NCI-H345 treated with DMSO at 0.1 percent for 48 hours (cell line): ENCODE results near the gene NFATC4.
"Not testable (repeated sequence)": the region's sequence is repeated elsewhere in the genome, so short reads cannot be mapped to it uniquely, and the experiment has no call there.

Source experiments
- DNase-seq: peaks from one replicate; lab custom pipeline; 2025; ENCODE audit not compliant: unreplicated experiment; lab: John Stamatoyannopoulos, UW

Gene NFATC4

DNA sequence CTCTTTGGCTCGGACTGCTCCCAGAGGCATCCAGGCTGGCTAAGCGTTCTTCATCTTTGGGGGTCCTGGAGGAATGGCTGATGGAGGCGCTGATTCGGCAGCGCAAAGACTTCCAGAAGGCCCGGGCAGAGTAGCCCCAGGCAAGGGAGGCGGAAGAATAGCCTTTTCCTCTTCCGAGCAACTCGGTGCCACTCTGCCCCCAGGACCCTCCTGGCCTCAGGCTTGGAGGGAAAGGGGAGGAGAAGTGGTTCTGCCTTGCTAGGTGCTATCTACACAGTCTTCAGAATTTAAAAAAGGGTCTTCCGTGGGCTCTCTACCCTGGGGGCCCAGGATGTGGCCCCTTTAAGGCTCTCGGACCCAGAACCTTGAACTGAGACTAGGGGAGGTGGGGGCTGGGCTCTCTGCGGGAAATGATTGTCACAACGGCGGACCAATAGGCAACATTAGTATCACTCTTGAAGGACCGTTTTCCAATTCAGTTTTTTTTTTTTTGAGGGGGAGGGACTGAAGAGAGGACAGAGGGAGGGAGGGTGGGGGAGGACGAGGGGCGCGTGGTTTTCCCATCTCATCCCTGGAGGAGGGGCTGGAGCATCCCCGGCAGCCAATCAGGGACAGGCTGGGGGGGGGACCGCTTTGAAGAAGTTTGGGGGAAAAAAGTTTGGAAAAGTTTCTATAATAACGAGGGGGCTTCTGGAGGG is at the start of gene NFATC4:
NFATC4 (plus strand) TSS at position 671 of the 698 bp plus-strand sequence. CDS start 157 bp downstream, outside the sequence.
- peak; percentile 53 for DNase-seq

DNA sequence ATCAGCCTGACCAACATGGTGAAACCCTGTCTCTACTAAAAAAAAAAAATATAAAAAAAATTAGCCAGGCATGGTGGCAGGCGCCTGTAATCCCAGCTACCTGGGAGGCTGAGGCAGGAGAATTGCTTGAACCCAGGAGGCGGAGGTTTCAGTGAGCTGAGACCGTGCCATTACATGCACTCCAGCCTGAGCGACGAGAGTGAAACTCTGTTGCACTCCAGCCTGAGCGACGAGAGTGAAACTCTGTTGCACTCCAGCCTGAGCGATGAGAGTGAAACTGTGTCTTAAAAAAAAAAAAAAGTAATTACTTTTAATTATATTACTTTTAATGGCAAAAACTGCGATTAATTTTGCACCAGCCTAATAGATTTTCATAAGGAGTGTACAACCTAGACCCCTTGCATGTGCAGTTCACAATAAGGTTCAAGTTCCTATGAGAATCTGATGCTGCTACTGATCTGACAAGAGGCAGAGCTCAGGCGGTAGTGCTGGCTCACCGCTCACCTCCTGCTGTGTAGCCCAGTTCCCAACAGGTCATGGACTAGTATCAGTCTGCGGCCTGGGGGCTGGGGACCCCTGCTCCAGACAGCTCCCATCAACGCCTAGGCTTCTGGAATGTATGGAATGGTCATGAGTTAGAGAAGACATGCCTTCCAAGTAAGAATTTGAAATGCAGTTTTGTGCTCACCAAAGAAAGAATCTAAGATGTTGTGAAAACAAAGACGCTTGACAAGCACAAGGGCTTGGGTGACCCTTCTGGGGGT is 46.6 kb upstream of the NFATC4 start:
- DNase-seq, result no peak

DNA sequence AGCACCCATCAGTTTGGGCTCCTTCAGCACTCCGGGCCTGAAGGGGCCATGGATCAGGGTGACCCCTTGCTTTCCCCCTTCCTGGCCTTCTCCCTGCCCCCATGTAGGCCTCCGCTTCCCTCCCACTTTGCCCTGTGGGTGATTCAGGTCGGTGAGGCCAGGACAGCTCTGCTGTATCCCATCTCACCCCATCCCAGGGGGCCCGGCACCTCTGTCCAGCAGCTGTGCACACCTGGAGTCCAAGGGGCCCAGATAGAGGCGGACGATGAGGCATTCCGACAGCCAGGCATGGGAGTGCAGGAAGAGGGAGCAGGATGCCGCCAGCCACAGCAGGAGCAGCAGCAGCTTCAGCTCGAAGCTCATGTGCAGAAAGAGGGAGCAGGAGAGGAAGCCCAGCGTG is 45.3 kb upstream of the NFATC4 start:
- no peak for DNase-seq

DNA sequence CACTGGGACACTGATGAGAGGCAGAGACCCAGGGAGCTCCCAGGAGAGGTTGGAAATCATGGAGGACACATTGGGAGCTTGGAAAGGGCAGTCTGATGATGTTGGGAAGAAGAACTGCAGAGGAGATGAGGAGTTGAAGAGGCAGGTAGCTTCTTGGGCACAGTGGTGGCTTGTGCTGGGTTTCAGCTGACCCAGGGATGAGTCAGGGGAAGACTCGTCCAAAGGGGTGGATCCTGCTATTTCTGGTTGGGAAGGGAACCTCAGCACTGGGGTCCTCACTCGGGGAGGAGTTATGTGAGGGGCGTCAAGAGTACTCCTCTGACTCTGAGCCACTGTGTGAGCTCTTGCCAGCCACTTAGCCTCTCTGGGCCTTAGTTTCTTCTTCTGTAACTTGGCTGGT is 44.6 kb upstream of the NFATC4 start:
- no peak for DNase-seq

DNA sequence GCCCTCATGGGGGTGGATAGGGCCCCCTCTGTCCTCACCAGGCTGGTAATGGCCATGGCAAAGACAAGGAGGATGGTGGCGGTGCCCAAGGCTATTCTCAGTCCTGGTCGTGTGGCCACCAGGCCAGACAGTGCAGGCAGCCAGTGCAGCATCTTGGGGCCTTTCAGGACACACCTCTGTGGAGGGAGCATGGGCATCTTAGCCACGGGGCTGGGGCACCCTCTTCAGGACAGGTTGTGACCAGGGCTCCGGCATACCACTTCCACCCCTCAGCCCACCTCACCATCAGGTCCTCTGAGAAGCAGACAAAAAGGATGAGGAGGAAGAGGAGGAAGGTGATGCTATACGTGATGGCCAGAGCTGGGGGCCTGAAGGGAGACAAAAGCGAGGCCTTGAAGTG is 44.0 kb upstream of the NFATC4 start:
- no peak for DNase-seq

DNA sequence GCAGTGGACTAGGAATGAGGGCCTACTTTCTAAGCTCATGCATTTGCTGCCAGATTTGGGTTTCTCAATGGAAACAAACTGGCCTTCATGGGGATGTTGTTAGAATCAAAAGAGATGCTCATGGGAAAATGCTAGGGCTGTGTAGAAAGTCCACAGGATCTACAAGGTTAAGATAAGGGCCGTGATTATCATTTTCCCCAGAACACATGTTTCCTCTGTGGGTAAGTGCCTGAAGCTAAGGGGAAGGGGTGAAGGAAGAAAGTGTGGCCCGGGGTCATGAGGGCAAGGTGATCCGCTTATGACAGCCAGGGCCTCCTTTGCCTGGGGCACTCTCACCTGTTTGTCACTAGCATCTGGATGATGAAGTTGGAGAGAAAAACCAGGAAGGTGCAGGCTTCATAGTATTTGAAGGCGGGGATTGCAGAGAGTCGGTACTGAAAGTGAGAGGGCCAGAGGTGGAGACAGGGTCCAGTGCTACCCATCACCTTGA is 42.9 kb upstream of the NFATC4 start:
- DNase-seq, result no peak

DNA sequence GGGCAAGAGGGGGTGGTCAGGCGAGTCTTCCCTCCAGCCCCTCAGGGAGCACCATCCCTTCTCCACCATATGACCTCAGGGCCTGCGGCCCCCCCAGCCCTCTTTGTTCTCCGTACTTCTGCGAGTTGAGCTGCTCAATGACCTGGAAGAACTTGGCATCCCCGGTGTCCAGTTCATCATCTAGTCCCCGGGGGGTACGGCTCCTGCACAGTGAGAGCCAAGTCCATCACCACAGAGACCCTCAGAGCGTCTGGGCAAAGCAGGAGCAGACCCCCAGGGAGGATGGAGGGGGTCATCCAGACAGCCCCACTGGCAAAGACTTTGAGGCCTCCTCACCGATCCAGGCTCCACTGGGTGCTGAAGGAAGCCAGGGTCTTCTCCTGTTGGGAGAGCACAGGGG is 42.0 kb upstream of the NFATC4 start:
- DNase-seq, result no peak

DNA sequence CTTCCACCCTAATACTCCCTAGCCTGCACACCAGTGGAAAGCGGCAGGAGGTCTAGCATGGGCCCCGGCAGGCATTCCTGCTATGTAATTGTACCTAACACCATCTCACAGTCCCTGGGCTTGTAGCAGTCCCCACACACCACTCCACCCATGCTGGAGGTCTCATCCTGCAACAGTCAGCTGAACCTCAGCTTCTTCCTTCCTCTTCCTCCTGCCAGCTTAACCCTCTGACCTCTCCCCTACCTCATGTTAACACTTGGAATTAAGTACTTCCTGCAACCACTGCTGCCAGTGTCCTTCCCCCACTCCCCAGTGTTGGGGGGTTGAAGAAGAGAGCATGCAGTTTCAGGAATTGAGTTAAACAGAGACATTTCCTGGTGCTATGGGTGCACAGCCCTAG is 40.7 kb upstream of the NFATC4 start:
- no peak for DNase-seq

DNA sequence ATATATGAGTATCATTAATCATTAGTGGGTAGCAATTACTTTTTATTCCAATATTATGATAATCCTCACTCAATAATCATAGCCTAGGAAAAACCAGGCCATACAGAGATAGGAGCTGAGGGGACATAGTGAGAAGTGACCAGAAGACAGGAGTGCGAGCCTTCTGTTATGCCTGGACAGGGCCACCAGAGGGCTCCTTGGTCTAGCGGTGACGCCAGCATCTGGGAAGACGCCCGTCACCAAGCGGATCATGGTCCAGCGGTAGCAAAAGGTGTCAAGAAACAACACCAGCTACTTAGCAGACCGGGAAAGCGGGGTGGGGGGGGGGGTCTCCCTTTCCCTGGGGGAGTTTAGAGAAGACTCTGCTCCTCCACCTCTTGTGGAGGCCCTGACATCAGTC is 40.1 kb upstream of the NFATC4 start:
- not testable (repeated sequence) for DNase-seq

DNA sequence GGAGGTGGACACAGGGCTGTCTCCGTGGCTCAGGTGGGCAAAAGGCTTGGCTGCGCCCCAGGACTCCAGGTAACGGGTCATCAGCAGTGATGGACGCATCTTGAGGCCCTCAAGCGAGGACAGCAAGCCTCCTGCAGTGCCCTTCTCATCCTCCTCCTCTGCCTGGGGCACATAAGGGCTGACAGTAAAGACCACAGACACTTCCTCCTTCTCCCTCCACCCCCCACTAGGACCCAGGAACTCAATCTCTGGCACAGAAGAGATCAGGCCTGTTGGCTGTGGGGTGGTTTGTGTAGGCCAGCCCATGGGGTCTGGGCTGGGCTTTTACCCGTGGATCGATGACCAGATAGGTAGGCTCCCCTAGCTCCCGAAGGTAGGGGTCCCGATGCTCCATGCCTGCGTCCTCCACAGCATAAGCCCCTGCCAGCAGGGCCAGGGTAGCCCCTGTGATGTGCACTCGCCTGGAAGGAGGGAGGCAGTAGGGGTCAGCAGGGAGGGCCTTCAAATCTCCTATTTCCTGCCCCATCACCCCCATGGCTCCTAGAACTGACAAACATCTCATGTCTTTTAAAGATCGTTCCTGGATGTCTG is 38.8 kb upstream of the NFATC4 start:
- no peak for DNase-seq

DNA sequence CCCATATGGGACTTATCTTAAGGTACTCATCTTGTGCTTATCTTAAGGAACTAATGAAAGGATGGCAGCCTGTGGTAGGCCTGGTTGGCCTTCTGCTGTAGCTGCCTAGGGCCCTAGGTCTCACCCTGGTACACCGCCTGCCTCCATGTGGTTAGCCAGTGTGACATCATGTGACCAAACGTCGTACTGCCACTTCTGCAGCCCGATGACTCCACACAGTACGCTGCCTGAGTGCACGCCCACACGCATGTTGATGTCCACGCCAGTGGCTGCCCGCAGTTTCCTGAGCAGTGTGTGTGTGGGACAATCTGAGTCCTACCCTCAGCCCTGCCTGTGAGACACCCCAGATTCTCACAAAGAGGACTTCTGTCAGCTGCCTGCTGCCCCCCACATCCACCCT is 38.2 kb upstream of the NFATC4 start:
- no peak for DNase-seq

DNA sequence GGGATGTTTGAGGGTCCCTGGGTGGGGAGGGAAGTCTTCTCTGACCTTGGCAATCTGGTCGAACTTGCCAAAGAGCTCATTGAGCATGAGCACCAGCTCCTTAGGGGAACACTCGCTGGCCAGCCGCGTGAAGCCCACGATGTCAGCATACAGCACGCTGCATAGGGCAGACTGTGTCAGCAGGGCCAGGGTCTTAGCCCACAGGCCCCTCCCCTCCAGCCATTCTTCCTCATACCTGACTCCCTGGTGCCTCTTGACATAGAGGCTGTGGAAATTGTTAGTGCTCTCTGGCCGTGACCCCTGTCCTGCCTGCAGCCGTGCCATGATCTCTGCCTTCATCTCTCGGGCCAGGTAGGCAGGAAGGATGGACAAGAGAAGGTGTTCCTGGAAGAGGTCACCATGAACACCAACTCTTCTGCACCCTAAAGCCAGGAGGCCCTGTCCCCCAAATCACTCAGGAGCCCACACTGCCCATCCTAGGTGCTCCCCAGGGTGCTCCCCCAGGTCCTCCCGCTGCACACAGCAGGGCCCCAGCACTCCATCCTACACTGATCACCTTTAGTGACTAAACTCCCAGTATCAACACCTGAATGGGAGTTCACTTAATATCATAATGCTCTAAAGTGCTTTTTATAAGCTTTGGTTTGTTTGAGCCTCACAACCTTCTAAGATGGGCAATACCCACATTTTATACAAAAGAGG is 36.9 kb upstream of the NFATC4 start:
- DNase-seq, result no peak

DNA sequence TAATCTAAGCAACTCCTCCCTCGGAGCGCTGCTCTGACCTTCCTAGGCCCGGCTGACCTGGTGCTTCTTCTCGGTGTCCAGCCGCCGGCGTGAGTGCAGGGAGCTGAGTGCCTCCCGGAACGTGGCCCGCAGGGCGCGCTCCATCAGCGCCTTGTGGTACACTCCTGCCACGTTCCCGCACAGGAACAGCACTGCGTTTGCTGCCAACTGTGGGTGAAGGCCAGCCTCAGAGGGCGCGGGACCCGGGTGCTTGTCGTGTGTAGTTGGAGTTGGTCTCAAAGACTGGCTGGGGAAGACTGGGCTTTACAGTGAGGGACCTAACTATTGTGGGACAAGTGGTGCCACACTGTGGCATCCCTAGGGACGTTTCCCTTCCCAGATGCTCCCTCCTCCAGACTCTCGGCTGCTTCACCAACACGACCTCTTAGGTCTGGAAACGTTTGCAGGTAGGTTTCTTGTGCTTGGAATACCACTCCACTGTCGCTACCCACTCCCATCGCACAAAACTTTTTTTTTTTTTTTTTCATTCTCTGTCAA is 36.2 kb upstream of the NFATC4 start:
- DNase-seq, result no peak

DNA sequence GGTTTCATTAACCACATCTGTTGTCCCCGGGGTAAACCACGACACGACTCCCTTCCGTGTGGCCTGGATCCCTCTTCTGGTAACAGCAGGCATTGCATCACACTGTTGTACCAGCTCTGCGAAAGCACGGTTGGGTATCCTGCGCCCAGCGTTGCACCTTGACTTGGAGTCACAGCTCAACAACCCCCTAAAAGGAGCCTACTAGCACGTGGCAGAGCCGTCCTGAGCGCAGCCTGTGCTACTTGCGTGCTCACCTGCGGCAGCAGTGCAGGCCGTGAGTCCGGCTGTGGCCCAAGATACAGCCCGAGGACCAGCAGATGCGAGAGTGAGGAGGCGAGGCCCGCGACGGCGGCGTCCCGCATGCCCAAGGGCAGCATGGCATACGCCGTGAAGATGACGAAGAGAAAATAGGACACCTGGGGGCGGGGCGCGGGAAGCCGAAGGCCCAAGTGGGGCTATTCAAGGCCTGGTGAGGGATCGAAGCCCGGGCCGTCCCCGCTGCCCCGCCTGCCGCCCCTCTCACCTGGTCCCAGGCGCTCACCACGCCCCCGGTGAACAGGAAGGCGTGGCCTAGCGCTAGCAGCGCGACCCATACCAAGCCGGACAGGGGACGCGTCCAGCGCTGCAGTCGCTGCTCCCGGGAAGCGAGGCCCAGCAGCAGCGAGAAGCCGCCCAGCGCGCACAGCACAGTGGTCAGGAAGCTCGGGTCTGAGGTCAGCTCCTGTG is 35.6 kb upstream of the NFATC4 start:
- DNase-seq, result peak; percentile 79

DNA sequence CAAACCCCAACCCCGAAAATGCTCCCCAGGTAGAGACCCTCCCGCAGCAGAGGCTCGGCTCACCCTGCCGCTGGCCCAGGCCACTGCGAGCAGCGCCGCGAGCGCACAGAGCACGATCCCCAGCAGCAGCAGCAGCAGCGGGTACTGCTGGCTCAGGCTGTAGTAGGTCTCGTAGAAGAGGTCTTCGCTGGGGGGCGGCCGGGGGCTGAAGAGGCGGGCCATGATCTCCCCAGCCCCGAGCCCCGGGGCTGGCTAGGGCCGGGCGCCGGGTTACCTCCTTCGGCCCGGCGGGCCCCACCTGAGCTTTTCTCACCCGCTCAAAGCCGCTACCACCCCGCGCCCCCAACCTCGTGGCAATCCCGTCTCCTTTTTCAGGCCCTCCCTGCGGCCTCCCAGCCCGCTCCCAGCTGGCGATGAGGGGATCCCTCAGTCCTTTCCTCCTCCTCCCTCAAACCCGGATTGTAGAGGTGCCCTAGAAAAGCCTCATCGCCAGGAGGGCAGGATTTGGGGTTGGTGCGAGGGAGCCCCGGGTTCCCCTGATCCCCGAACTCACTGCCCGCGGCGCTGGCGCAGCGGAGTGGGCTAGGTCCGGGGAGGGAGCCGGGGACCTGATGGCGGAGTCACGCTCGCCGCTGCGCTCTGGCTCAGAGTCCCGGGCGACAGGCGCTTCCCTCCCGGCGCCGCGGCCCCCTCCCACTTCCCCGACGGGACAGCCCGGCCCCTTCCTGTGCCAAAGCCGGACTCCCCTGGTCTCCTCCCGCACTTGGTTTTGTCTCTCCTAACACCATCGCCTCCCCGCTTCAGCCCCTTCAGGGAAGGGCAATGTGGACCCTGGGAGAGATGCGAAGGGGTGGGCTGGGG is 33.3 kb upstream of the NFATC4 start, which contains the start of gene ADCY4:
ADCY4 (minus strand) TSS at position 641 of the 861 bp plus-strand sequence; CDS start at position 222, 419 bp downstream.
- no peak for DNase-seq

DNA sequence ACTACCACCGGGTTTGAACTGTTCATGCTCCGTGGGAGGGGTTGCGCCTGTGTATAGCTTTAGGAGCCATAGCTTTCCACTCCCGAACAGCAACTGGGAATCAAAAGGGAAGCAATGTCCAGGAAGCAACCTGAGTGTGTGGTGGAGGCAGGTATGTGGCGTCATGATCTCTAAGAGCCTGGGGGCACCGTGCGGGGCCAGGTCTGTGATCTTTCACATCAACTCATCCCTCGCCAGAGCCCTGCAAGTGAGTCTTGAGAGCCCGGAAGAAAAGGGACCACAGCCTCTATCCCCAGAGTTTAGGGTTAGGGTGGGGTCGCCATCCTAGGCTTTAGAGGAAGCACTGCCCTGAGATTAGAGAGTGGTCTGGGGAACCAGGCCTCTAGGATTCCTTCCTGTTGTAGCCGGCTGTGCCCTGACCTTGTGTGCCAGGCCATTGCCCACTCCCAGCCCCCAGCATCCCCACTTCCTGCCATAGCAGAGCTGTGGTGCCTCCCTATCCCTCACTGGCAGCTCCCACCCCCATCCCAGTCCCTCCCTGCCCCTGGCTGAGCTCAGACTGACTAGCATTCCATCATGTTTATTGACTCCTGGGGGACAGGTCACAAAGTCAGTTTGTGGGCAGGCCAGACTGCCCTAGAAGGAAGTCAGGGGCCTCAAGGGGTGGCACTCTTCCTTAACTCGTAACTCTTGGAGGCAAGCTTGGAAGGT is 32.4 kb upstream of the NFATC4 start:
- DNase-seq, result no peak

DNA sequence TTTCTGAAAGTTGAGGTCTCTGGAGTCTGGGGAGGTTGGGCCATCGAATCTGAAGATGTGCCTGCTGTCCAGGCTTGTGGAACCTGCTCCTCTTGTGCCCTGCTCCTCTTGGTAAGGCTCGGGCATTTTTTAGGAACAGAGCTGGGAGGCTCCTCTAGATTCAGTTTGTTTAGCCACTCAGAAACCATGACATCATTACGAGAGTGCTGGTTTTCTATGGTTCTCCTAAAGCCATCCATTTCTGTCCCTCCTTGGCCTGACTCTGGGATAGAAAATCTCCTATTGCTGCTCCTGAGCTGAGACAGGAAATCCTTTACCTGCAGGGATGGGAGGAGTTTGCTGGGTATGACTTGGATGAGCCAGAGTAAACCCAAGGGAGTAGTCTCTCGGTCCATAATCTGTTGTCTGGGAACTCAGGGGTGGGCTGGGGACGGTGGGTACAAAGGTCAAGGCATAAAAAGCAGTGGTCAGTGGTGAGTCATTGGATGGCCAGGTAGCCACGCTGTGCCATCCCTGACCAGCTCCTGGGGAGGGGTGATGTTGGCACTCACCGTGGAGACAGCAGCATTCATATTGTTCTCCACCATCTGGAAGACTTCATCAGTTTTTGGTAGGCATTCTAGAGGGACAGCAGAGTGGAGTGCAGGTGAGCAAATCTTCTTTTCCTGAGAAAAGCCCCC is 30.7 kb upstream of the NFATC4 start:
- DNase-seq, result no peak

DNA sequence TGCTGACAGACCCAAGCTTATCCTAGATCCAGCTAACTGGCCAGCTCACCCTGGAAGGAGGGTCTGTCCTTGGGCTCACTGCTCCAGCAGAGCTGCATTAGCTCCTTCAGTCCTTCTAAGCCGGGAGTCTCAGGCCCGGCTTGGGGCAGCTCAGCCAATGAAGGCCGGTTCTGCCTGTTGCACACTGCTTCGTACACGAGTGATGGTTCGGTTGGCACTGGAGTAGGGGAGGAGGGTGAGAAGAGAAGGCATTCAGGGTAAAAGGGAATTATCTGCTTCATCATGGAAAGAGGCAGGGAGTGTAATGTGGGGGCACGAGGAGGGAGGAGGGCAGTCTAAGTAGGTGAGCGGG is 30.2 kb upstream of the NFATC4 start:
- DNase-seq, result no peak
